ENCODE results near the gene SLC6A16.

Gene SLC6A16

DNA sequence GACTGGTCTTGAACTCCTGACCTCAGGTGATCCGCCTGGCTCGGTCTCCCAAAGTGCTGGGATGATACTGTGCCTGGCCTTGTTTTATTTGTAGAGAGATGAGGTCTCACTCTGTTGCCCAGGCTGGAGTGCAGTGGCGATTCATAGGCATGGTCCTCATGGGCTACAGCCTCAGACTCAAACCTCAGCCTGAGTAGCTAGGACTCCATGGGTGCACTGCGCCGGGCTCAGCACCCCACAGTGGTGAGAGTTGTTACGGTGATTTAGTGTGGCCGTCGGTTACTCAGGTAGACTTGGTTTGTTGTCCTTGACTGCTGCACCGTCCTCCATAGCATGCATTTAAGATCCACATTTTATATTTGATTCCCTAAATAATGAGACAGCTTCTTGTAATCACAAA, 80.7 kb downstream of the SLC6A16 start:
- H3K4me3 ChIP-seq (replicated peaks in 1 of 2; ENCODE audit: low read depth in 2 of 2, low read length in 2 of 2): no peak overlapping the region
- DNase-seq (ENCODE audit: low read depth in 2 of 2): no peak
- TF ChIP-seq, protein P1, sequence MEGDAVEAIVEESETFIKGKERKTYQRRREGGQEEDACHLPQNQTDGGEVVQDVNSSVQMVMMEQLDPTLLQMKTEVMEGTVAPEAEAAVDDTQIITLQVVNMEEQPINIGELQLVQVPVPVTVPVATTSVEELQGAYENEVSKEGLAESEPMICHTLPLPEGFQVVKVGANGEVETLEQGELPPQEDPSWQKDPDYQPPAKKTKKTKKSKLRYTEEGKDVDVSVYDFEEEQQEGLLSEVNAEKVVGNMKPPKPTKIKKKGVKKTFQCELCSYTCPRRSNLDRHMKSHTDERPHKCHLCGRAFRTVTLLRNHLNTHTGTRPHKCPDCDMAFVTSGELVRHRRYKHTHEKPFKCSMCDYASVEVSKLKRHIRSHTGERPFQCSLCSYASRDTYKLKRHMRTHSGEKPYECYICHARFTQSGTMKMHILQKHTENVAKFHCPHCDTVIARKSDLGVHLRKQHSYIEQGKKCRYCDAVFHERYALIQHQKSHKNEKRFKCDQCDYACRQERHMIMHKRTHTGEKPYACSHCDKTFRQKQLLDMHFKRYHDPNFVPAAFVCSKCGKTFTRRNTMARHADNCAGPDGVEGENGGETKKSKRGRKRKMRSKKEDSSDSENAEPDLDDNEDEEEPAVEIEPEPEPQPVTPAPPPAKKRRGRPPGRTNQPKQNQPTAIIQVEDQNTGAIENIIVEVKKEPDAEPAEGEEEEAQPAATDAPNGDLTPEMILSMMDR (IDR thresholded peaks at IDR 0.05; ENCODE audit: low read depth, low read length): no peak

DNA sequence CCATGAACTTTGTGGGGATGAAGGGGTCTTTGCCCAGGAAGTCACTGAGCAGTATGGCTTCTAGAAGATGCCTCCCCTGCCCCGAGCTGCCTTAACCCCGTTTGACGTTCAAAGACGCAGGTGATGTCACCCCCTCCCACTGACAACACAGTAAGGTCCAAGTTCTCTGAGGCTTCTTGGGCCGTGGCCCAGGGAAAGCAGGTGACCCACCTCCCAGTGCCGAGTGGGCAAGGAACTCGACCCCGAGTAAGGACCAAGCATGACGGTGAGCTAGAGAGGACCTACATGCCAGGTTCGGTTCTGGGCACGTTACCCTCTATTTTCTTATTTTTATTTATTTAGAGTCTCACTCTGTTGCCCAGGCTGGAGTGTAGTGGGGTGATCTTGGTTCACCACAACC, 81.3 kb downstream of the SLC6A16 start:
- DNase-seq (ENCODE audit: low read depth in 2 of 2): no peak
- TF ChIP-seq, protein P1 (IDR thresholded peaks at IDR 0.05; ENCODE audit: low read depth, low read length): no peak
- H3K4me3 ChIP-seq (replicated peaks in 1 of 2; ENCODE audit: low read depth in 2 of 2, low read length in 2 of 2): no peak overlapping the region

DNA sequence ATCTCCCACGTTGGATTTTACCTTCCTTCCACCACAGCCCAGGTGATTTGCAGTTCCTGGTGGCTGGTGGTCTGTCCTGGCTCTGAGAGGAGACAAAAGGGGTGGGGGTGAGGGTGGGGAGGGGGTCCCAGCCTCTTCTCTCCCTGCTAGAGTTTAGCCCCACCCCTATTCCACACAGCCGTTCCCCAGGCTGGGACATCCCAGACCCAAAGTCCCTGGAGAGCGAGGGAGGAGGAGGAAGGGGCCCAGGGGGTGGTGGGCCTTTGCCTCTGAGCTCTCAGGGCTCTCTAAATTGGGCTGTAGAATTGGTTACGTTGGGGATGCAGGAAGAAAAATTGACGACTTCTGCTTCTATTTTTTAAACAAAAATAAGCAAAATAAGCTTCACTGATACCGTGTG, 81.9 kb downstream of the SLC6A16 start:
- H3K4me3 ChIP-seq (replicated peaks in 1 of 2; ENCODE audit: low read depth in 2 of 2, low read length in 2 of 2): no peak overlapping the region
- no peak for DNase-seq (ENCODE audit: low read depth in 2 of 2)
- TF ChIP-seq, protein P1 (IDR thresholded peaks at IDR 0.05; ENCODE audit: low read depth, low read length): no peak

DNA sequence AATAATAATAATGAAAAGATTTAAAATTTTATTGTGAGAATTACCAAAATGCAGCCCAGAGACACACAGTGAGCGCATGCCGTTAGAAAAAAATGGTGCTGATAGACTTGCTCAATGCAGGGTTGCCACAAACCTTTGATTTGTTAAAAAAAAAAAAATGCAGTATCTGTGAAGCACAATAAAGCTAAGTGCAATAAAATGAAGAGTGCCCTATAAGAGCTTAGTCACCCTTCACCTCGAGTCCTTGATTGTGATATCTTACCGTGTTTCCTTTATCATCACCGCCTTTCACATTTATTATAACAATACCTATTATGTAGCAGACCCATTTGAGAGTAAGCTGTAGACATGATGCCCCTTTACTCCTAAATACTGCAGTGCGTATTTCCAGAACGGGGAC, 83.2 kb downstream of the SLC6A16 start:
- DNase-seq (ENCODE audit: low read depth in 2 of 2): no peak
- TF ChIP-seq, protein P1 (IDR thresholded peaks at IDR 0.05; ENCODE audit: low read depth, low read length): no peak
- no peak overlapping the region for H3K4me3 ChIP-seq (replicated peaks in 1 of 2; ENCODE audit: low read depth in 2 of 2, low read length in 2 of 2)
